Uterus (tissue), 4 donors: ENCODE data around the gene ARFRP1. TPM values are rescaled to one million over a fixed set of nuclear protein-coding genes. Genes with fewer than 3 reads are reported as not detected.
A peak's percentile ranks its signal among the peaks of the same experiment; 100 is the strongest.
"Not testable (repeated sequence)": the region's sequence is repeated elsewhere in the genome, so short reads cannot be mapped to it uniquely, and the experiment has no call there.

ENCODE experiments used
- DNase-seq, 2 donors: peaks; one replicate each; pipeline ENCODE4 v3.0.0-alpha.2; 2019 to 2020
- H3K27ac ChIP-seq, 2 donors: fragments of 200-600 bp; sonication (generic); 1 replicate in 1 of 2; 2 replicates in 1 of 2; pipeline ENCODE4 v1.5.1; 2016 to 2018
- H3K27me3 ChIP-seq, 2 donors: fragments of 200-600 bp; sonication (generic); one replicate each; pipeline ENCODE4 v1.5.1; 2018 to 2019; ENCODE audit warnings: control low read depth in 1 of 2
- H3K36me3 ChIP-seq, 2 donors: fragments of 200-600 bp; sonication (generic); one replicate each; pipeline ENCODE4 v1.5.1; 2019; ENCODE audit warnings: control low read depth in 1 of 2
- H3K4me1 ChIP-seq, 2 donors: fragments of 200-600 bp; sonication (generic); one replicate each; pipeline ENCODE4 v1.5.1; 2018 to 2019; ENCODE audit warnings: control low read depth in 1 of 2
- H3K4me3 ChIP-seq, 2 donors: fragments of 200-600 bp; sonication (generic); 1 replicate in 1 of 2; 2 replicates in 1 of 2; pipeline ENCODE4 v1.5.1; 2018 to 2019; ENCODE audit warnings: mild to moderate bottlenecking in 1 of 2
- H3K9me3 ChIP-seq, 2 donors: fragments of 200-600 bp; sonication (generic); one replicate each; pipeline ENCODE4 v1.5.1; 2019; ENCODE audit warnings: control low read depth in 1 of 2
- POLR2A ChIP-seq, 2 donors: fragments of 450-650 bp; IDR thresholded peaks; one replicate each; pipeline ENCODE4 v1.6.1; 2016; ENCODE audit warnings: antibody characterized with exemption in 2 of 2, mild to moderate bottlenecking in 1 of 2, moderate library complexity in 1 of 2
- intact Hi-C: fragments of 100-400 bp; cut with DNase I; formaldehyde crosslinking; loops from one replicate; pipeline ENCODE4 v1.15.1; 2023; ENCODE audit warnings: low total_unique reads
- small RNA-seq: library from RNA; depleted of rRNA; stranded (forward); fragments of <200 nt; gene quantifications from one replicate; pipeline ENCODE3, GENCODE V24; 2016
- total RNA-seq, 4 donors: library from RNA; depleted of rRNA in 3 of 4; stranded (reverse); fragments of >200 nt in 3 of 4; gene quantifications; one replicate each; pipeline versions ENCODE4 v1.1.0 to v1.2.4, GENCODE V29; 2014 to 2023
- TF ChIP-seq, protein P1 (sequence below), 4 experiments: fragments of 200-600 bp in 2 of 4; fragments of 450-650 bp in 2 of 4; sonication (generic) in 2 of 4; IDR thresholded peaks; one replicate each; pipeline ENCODE4 v1.5.1; 2016 to 2019; ENCODE audit warnings: antibody characterized with exemption in 4 of 4, mild to moderate bottlenecking in 2 of 4, moderate library complexity in 1 of 4
- donor health status: DM: yes; HTN: yes; CAD: no.

ARFRP1 gene
- total RNA-seq, 4 donors from 2014 or later: 26.1 to 59.8 (median 33.5) TPM

DNA sequence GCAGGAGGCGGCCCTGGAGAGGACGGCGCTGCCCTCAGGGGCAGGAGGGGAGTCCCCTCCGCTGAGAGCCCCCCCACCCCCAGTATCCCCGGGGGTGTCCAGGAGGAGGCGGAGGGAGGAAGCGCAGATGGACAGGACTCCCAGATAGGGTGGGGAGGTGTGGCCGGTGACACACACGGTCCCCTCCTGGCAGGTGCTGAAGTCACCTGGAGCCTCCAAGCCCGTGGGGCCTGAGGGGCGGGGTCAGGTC, 55.9 kb downstream of the ARFRP1 start:
- DNase-seq: no peak

DNA sequence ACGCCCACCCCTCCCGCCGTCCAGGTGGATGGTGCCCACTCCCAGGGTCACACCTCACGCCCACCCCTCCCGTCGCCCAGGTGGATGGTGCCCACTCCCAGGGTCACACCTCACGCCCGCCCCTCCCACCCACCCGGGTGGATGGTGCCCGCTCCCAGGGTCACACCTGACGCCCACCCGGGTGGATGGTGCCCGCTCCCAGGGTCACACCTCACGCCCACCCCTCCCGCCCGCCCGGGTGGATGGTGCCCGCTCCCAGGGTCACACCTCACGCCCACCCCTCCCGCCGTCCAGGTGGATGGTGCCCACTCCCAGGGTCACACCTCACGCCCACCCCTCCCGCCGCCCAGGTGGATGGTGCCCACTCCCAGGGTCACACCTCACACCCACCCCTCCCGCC, 57.3 kb downstream of the ARFRP1 start:
- H3K27me3 ChIP-seq, H3K4me3 ChIP-seq, H3K36me3 ChIP-seq, H3K9me3 ChIP-seq, H3K27ac ChIP-seq, H3K4me1 ChIP-seq, DNase-seq, intact Hi-C loops: not testable (repeated sequence)

More for the DNA sequence above, 55.9 kb downstream of the ARFRP1 start:
- H3K4me3 ChIP-seq: peak overlapping the region; percentile 38 to 59
- H3K9me3 ChIP-seq: no peaks in the 10 kb centered on the region
- H3K36me3 ChIP-seq: no peaks in the 10 kb centered on the region
- peaks cover 0 to 9% of the 10 kb centered on the region in 2 donors for H3K4me1 ChIP-seq
- H3K27ac ChIP-seq: no peak overlapping the region
- TF ChIP-seq POLR2A (IDR thresholded peaks at IDR 0.05): no peak
- TF ChIP-seq, protein P1, sequence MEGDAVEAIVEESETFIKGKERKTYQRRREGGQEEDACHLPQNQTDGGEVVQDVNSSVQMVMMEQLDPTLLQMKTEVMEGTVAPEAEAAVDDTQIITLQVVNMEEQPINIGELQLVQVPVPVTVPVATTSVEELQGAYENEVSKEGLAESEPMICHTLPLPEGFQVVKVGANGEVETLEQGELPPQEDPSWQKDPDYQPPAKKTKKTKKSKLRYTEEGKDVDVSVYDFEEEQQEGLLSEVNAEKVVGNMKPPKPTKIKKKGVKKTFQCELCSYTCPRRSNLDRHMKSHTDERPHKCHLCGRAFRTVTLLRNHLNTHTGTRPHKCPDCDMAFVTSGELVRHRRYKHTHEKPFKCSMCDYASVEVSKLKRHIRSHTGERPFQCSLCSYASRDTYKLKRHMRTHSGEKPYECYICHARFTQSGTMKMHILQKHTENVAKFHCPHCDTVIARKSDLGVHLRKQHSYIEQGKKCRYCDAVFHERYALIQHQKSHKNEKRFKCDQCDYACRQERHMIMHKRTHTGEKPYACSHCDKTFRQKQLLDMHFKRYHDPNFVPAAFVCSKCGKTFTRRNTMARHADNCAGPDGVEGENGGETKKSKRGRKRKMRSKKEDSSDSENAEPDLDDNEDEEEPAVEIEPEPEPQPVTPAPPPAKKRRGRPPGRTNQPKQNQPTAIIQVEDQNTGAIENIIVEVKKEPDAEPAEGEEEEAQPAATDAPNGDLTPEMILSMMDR (IDR thresholded peaks at IDR 0.05): no peak
- intact Hi-C loops: no loop called here
- H3K27me3 ChIP-seq: no peaks in the 10 kb centered on the region

DNA sequence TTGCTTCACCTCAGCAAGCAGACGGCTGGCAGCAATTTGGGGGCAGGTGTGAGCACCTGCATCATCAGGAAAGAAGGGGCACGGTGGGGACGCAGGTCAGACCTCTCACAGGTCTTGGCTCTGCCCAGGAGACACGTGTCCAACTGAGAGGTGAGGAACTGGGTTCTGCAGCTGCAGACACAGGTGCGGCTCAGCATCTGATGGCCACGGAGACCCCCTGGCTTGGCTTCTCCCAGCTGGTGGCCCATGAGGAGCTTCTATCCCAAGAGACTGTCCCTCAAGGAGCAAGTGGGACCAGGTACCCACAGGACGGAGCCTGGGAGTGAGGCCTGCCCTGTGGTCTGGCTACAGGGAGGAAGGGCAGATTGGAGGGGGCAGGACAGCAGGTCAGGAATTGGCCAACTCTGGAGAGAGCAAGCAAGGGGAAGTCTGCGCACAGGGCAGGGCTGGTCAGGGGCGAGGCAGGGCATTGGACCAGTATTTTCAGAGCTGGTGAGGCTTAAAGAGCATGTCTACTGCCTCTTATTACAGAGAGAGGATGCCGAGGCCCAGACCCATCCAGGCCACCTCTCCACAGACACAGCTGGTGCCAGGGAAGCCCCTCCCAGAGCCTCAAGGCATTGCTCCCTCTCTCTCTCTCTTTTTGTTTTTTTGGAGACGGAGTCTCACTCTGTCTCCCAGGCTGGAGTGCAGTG, 58.7 kb downstream of the ARFRP1 start:
- Histone ChIP-seq H3K27me3 (no peaks in the 10 kb centered on the region), H3K27ac (no peak overlapping the region), H3K9me3 (no peaks in the 10 kb centered on the region), H3K4me1 (peaks cover 0 to 9% of the 10 kb centered on the region in 2 donors), H3K36me3 (no peaks in the 10 kb centered on the region), H3K4me3 (no peak overlapping the region)
- intact Hi-C loops: no loop called here
- TF ChIP-seq POLR2A (IDR thresholded peaks at IDR 0.05): no peak
- TF ChIP-seq, protein P1 (IDR thresholded peaks at IDR 0.05): no peak
- DNase-seq: no peak

Small RNA genes lying within 50 kb of the gene (small RNA-seq; reads per million reads assigned to genes)
- gene LIME1 (not detected), gene TNFRSF6B (not detected)

Other genes with a start within 250 kb of the ARFRP1 start
- gene KCNQ2, start 235.3 kb downstream of the ARFRP1 start, total RNA-seq: 1 to 10 TPM in 2 of 4 donors, not detected in 2; 1.2 to 4.9 TPM
- 1 to 10 TPM in 2 of 4 donors, not detected in 2; 1.1 to 1.5 TPM for gene EEF1A2, start 208.9 kb downstream of the ARFRP1 start, total RNA-seq
- gene PPDPF, start 187.2 kb downstream of the ARFRP1 start, total RNA-seq: 100 to 1,000 TPM in 2 of 4 donors, 10 to 100 TPM in 2; 35.8 to 200 (median 88.6) TPM
- under 1 TPM in 2 of 4 donors, not detected in 2; under 0.01 TPM for gene PTK6, start 170.6 kb downstream of the ARFRP1 start, total RNA-seq
- gene SRMS, start 160.2 kb downstream of the ARFRP1 start, total RNA-seq: not detected
- gene FNDC11, start 153.8 kb downstream of the ARFRP1 start, total RNA-seq: under 1 TPM in 2 of 4 donors, not detected in 2; 0.34 to 0.69 TPM
- 10 to 100 TPM in 3 of 4 donors, 1 to 10 TPM in 1; 3.5 to 41.9 (median 22.1) TPM for gene HELZ2, start 133.7 kb downstream of the ARFRP1 start, total RNA-seq
- gene GMEB2, start 80.9 kb downstream of the ARFRP1 start, total RNA-seq: 10 to 100 TPM in 2 of 4 donors, 1 to 10 TPM in 2; 2.1 to 24.8 (median 11.5) TPM
- gene STMN3, start 54.6 kb downstream of the ARFRP1 start, total RNA-seq: 10 to 100 TPM in 3 of 4 donors, 1 to 10 TPM in 1; 9.2 to 30.5 (median 20.9) TPM
- gene RTEL1, start 49.7 kb downstream of the ARFRP1 start, total RNA-seq: 10 to 100 TPM; 17.4 to 56.5 (median 26.6) TPM
- 1 to 10 TPM in 1 of 4 donors, under 1 TPM in 1, not detected in 2; 0.83 to 4.1 TPM for gene TNFRSF6B, start 11.3 kb downstream of the ARFRP1 start, total RNA-seq
- gene ZGPAT, start 63 bp upstream of the ARFRP1 start, total RNA-seq: 10 to 100 TPM in 3 of 4 donors, 1 to 10 TPM in 1; 1.5 to 37.9 (median 15.3) TPM
- 10 to 100 TPM in 1 of 4 donors, 1 to 10 TPM in 3; 2.6 to 10.5 (median 8.4) TPM for gene LIME1, start 28.7 kb upstream of the ARFRP1 start, total RNA-seq
- 100 to 1,000 TPM in 1 of 4 donors, 10 to 100 TPM in 3; 10.5 to 120 (median 41.0) TPM for gene SLC2A4RG, start 31.8 kb upstream of the ARFRP1 start, total RNA-seq
- 10 to 100 TPM in 3 of 4 donors, 1 to 10 TPM in 1; 5.0 to 62.8 (median 38.8) TPM for gene ZBTB46, start 123.3 kb upstream of the ARFRP1 start, total RNA-seq
- gene ABHD16B, start 153.5 kb upstream of the ARFRP1 start, total RNA-seq: not detected
- gene TPD52L2, start 157.3 kb upstream of the ARFRP1 start, total RNA-seq: 10 to 100 TPM; 44.1 to 77.8 (median 62.0) TPM
- gene DNAJC5, start 187.2 kb upstream of the ARFRP1 start, total RNA-seq: 10 to 100 TPM; 10.9 to 39.8 (median 25.6) TPM
- gene UCKL1, start 248.4 kb upstream of the ARFRP1 start, total RNA-seq: 10 to 100 TPM; 21.8 to 64.6 (median 23.5) TPM